SKM-1 treated with dmso at 0.1 percent for 144 hours (cell line): ENCODE measurements around the gene TM7SF2.

Experiments used
- DNase-seq: peaks from one replicate; lab custom pipeline; 2025; ENCODE audit not compliant: unreplicated experiment; lab: John Stamatoyannopoulos, UW

TM7SF2 gene

DNA sequence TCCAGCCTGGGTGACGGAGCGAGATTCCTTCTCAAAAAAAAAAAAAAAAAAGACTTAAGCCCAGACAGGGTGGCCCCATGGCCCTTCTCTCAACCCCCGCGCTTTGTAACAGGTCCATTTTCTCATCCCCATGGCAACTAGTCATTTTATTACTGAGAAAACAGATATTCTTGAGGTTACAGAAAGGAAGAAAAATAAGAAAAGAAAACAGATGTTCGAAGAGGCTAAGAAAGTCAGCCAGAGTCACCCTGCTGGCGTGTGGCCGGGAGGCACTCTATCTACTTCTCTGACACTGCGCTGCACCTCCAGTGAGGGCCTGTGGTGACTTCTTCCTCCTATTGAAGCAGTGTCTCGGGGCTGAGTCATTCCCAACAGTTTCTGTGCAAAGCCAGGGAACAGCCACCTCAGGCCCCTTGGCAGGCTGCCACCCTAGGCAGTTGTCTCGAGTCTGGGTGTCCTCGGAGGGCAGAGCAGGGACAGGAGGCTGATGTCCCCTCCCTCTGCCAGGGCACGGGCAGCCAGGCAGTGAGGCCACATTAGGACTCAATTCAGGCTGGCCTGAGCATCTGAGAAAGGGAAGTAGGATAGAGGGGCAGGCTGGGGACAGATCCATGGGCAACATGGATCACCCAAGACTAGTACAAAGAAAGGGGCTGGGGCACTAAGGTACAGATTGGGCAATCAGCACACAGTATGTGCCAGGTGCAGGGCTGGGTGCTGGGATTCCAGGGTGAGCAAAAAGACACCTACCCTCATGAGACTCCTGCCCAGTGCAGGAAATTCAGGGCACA lies 39.0 kb downstream of the TM7SF2 start:
- DNase-seq = peak; percentile 87

DNA sequence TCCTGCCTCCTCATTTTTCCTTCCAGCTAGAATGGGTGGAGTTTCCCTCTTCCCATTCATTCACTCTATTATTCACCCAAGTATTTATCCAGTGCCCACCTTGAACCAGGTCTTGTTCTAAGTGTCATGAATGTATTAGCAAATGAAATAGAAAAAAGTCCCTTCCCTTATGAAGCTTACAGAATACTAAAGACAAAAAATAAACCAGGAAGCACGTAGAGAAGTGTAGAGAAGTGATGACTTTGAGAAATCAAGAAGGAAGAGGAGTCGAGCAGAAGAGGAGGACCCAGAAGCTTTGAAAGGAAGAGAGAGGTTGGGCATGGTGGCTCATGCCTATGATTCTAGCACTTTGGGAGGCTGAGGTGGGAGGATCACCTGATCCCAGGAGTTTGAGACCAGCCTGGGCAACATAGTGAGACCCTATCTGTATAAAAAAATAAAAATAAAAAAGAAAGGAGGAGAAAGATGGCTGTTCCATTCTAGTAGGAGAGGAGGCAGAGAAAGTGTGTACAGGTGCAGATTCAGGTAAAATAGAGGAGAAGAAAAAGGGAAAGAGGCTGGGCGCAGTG lies 39.7 kb downstream of the TM7SF2 start:
- no peak for DNase-seq

DNA sequence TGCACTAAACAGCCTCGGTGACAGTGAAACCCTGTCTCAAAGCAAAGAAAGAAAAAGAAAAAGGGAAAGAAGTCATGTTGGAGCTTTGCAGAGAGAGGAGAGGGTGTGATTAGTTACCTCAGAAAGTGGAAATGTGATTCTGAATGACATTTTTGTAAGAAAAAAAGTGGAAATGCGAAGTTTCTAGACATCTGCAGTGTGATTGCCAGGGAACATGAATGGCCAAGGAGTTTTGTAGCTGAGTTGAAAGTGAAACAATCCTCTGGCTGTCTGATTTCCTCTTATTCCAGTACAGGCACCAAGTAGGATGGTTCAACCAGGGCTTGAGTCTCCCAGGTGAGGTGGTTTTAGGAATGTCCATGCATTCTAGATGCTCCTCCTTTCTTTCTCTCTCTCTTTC lies 40.5 kb downstream of the TM7SF2 start:
- DNase-seq = no peak

DNA sequence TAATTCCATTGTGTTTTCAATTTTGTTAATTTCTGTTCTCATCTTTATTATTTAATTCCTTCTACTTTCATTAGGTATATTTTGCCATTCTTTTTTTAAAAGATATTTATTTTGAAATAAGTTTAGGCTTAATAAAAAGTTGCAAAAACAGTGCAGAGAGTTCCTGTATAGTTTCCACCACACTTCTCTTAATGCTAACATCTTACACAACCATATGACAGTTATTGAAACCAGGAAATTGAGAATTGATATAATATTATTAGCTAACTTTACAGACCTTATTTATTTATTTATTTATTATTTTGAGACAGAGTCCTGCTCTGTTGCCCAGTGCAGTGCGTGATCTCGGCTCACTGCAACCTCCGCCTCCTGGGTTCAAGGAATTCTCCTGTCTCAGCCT lies 44.6 kb downstream of the TM7SF2 start:
- no peak for DNase-seq

DNA sequence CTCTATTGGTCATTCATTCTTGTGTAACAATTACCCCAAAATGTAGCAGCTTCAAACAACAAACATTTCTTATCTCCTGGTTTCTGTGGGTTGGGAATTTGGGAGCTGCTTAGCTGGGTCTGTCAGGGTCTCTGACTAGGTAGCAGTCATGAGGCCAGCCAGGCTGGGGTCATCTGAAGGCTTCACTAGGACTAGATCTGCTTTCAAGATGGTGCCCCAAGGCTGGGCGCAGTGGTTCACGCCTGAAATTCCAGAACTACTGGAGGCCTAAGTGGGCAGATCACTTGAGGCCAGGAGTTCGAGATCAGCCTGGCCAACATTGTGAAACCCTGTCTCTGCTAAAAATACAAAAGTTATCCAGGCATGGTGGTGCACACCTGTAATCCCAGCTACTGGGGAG lies 45.3 kb downstream of the TM7SF2 start:
- no peak for DNase-seq

DNA sequence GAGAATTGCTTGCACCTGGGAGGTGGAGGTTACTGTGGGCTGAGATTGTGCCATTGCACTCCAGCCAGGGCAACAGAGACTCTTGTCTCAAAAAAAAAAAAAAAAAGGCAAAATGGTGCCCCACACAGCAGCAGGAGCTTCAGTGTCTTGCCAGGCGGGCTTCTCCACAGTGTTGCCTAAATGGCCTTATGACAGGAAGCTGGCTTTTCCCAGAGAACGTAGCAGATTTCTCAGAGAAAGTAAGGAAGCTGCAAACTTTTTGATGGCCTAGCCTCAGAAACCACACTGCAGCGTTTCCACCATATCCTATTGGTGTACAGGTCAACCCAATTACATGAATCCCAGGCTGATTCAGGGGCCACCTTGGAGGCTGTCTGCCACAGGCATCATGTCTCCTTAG lies 45.7 kb downstream of the TM7SF2 start:
- no peak for DNase-seq

DNA sequence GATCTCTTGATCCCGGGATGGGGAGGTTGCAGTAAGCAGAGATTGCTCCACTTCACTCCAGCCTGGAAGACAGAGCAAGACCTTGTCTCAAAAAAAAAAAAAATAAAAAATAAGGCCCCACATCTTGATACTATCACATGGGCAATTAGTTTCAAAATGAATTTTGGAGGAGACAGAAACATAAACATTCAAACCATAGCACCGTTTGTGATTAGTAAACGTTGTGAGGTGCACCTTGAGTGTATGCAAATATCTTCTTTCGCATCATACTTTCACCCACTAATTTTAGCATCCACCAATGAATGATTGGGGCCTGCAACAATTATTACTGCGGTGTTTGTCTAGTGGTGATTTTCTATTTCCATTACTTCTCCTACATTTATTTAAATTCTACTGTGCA lies 47.3 kb downstream of the TM7SF2 start:
- no peak for DNase-seq

DNA sequence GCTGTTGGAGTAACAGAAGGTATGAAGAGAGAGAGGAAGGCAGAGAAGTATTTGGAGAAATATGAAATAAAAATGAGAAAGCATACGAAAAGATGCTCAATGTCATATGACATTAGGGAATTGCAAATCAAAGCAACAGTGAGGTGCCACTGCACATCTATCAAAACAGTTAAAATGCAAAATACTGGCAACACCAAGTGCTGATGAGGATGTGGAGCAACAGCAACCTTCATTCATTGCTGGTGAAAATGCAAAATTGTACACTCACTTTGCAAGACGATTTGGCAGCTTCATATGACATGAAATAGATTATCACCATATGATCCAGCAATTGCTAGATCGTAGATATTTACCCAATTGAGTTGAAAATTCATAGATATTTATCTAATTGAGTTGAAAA lies 49.0 kb downstream of the TM7SF2 start:
- DNase-seq = no peak

DNA sequence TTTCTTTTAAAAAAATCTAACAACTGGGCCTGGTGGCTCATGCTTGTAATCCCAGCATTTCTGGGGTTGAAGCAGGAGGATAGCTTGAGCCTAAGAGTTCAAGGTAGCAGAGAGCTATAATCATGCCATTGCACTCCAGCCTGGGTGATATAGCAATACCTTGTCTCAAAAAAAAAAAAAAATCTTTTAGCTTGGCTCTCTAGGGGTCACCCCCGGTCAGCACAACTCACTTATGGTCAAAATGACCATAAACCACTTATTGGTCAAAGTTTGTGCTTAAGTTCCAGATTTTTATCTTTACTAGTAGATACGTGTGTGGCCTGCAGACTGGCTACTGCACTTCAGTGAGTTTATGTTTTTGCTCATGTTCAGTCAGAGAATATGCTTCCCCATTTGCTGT lies 52.0 kb downstream of the TM7SF2 start:
- DNase-seq = no peak
